GM20000 (cell line): Measurements from ENCODE around the gene ANKS1A.

Experiments
- DNase-seq: peaks from one replicate; pipeline ENCODE4 v3.0.0; 2012; ENCODE audit warnings: low spot score
- CTCF ChIP-seq: IDR thresholded peaks from 2 replicates; pipeline ENCODE4 v1.5.1; 2012; ENCODE audit warnings: mild to moderate bottlenecking, control low read depth; ENCODE audit errors: extremely low read depth, missing control alignments

The ANKS1A gene

GRCh38 chr6:35064290-35064689 lies 175.2 kb downstream of the ANKS1A start:
- DNase-seq, result no peak
- no peak for TF ChIP-seq CTCF

- DNase-seq, result no peak
- no peak for TF ChIP-seq CTCF
These were observed 175.8 kb downstream of the ANKS1A start for GRCh38 chr6:35064757-35065440.

DNA sequence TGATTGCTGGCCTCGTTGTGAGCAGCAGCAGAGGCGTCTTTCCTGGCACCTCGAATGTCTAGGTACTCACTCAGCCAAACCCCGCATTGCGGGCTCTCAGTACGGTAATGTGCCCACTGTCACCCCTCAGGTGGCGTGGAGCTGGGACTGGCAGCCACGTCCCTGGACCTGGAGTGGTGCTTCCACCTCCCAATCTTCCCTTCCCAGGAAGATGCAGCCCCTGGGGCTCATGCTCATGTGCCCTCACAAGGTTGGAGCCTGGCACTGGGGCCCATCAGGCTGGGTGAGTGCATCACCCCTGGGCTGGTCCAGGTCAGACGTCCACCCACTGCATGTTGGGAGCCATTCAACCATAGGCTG lies 176.4 kb downstream of the ANKS1A start:
- no peak for DNase-seq
- no peak for TF ChIP-seq CTCF

GRCh38 chr6:35065870-35066269 lies 176.8 kb downstream of the ANKS1A start:
- DNase-seq, result no peak
- TF ChIP-seq CTCF, result no peak

GRCh38 chr6:35067234-35067633 lies 178.2 kb downstream of the ANKS1A start:
- TF ChIP-seq CTCF, result no peak
- no peak for DNase-seq

DNA sequence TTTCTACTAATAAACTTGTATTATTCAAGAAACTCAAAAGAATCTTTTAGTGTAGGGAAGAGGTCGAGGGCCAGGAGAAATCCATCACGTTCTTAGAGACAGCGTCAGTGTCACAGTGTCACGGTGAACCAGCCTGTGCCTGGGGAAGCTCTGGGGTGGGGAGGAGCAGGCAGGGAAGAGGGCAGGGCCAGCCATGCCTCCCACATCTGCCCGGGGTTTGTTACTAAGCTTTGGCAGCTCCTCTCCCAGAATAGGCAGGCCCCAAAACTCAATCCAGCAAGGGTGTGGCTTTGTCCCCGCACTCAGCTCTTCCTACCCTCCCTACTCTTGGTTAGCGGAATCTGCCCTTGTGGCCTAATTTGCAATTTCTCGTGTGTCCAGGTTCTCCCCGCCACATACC lies 179.2 kb downstream of the ANKS1A start:
- no peak for DNase-seq
- no peak for TF ChIP-seq CTCF

- TF ChIP-seq CTCF, result no peak
- DNase-seq, result no peak
These were observed 179.6 kb downstream of the ANKS1A start for GRCh38 chr6:35068644-35069043.
